ENCODE results near the gene MED13L.

DNA sequence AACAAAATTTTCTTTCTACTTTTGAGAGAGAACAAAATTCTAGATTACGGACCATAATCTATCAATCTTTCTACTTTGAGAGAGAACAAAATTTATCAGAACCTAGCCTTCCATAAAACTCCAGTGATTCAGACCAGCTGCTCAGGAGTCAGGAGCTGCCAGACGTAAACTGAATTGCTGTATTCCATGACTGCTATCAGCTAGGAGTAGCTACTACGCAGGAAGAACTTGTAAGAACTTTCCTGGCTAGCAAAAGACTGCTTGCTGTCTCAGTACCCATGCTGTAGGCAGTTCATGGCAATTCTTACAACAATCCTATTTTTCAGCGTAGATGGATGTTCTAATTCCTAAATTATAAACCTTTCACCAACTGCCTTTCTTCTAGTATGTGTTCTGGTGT lies 73.3 kb downstream of the MED13L start:
- TF ChIP-seq POLR2AphosphoS5 (IDR thresholded peaks at IDR 0.05) (no peak), POLR2A (IDR thresholded peaks at IDR 0.05) (no peak)
- TF ChIP-seq, protein P1, sequence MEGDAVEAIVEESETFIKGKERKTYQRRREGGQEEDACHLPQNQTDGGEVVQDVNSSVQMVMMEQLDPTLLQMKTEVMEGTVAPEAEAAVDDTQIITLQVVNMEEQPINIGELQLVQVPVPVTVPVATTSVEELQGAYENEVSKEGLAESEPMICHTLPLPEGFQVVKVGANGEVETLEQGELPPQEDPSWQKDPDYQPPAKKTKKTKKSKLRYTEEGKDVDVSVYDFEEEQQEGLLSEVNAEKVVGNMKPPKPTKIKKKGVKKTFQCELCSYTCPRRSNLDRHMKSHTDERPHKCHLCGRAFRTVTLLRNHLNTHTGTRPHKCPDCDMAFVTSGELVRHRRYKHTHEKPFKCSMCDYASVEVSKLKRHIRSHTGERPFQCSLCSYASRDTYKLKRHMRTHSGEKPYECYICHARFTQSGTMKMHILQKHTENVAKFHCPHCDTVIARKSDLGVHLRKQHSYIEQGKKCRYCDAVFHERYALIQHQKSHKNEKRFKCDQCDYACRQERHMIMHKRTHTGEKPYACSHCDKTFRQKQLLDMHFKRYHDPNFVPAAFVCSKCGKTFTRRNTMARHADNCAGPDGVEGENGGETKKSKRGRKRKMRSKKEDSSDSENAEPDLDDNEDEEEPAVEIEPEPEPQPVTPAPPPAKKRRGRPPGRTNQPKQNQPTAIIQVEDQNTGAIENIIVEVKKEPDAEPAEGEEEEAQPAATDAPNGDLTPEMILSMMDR (IDR thresholded peaks at IDR 0.05): no peak

All from breast epithelium (tissue), 3 donors.